ENCODE measurements around the gene GAPVD1.
"Not testable (repeated sequence)": the region's sequence is repeated elsewhere in the genome, so short reads cannot be mapped to it uniquely, and the experiment has no call there.

Gene GAPVD1

GRCh38 chr9:125272697-125273096, 11.1 kb downstream of the GAPVD1 start:
- H3K4me3 ChIP-seq, result no peak overlapping the region
- no peak for DNase-seq (ENCODE audit: low spot score)
- H3K27ac ChIP-seq, result peak overlapping the region in 1 of 2 donors; percentile 4
- TF ChIP-seq CTCF (IDR thresholded peaks at IDR 0.05), result no peak

GRCh38 chr9:125276771-125277170, 15.1 kb downstream of the GAPVD1 start:
- H3K27ac ChIP-seq, result no peak overlapping the region
- TF ChIP-seq CTCF (IDR thresholded peaks at IDR 0.05), result no peak
- DNase-seq (ENCODE audit: low spot score), result no peak
- H3K4me3 ChIP-seq, result no peak overlapping the region

- TF ChIP-seq CTCF (IDR thresholded peaks at IDR 0.05), result no peak
- Histone ChIP-seq H3K27ac (no peak overlapping the region), H3K4me3 (no peak overlapping the region)
- no peak for DNase-seq (ENCODE audit: low spot score)
Observed at GRCh38 chr9:125277411-125277810, 15.8 kb downstream of the GAPVD1 start.

- DNase-seq (ENCODE audit: low spot score), result no peak
- no peak for TF ChIP-seq CTCF (IDR thresholded peaks at IDR 0.05)
- no peak overlapping the region for H3K4me3 ChIP-seq
- no peak overlapping the region for H3K27ac ChIP-seq
Observed at GRCh38 chr9:125280945-125281344, 19.3 kb downstream of the GAPVD1 start.

GRCh38 chr9:125284855-125285254, 23.2 kb downstream of the GAPVD1 start:
- no peak overlapping the region for H3K4me3 ChIP-seq
- DNase-seq (ENCODE audit: low spot score), result no peak
- no peak for TF ChIP-seq CTCF (IDR thresholded peaks at IDR 0.05)
- H3K27ac ChIP-seq, result no peak overlapping the region

GRCh38 chr9:125286935-125287433, 25.4 kb downstream of the GAPVD1 start:
- H3K4me3 ChIP-seq; DNase-seq (ENCODE audit: low spot score); H3K27ac ChIP-seq: not testable (repeated sequence)

GRCh38 chr9:125293134-125293533, 31.5 kb downstream of the GAPVD1 start:
- no peak overlapping the region for H3K27ac ChIP-seq
- DNase-seq (ENCODE audit: low spot score), result no peak
- H3K4me3 ChIP-seq, result no peak overlapping the region
- no peak for TF ChIP-seq CTCF (IDR thresholded peaks at IDR 0.05)

- no peak overlapping the region for H3K27ac ChIP-seq
- no peak for DNase-seq (ENCODE audit: low spot score)
- H3K4me3 ChIP-seq, result no peak overlapping the region
- no peak for TF ChIP-seq CTCF (IDR thresholded peaks at IDR 0.05)
Observed at GRCh38 chr9:125295657-125296056, 34.0 kb downstream of the GAPVD1 start.
